ENCODE measurements around the gene BEND7. TPM values are rescaled to one million over a fixed set of nuclear protein-coding genes. Genes with fewer than 3 reads are reported as not detected.

BEND7 gene
- total RNA-seq, 2 donors from 2014 or later: 19.2 to 20.4 TPM

GRCh38 chr10:13402021-13402420 is 126.8 kb downstream of the BEND7 start:
- Histone ChIP-seq H3K9ac (ENCODE audit: low read depth in 2 of 2, low read length in 2 of 2) (no peak overlapping the region), H3K9me3 (no peaks in the 10 kb centered on the region), H3K27me3 (no peaks in the 10 kb centered on the region), H3K4me3 (no peak overlapping the region), H3K27ac (no peak overlapping the region), H3K4me1 (no peaks in the 10 kb centered on the region), H3K36me3 (no peaks in the 10 kb centered on the region)
- no peak for DNase-seq
- intact Hi-C loops (cut with DNase I): no loop called here
- no peak for TF ChIP-seq CTCF (IDR thresholded peaks at IDR 0.05)

- no peak overlapping the region for H3K9ac ChIP-seq (ENCODE audit: low read depth in 2 of 2, low read length in 2 of 2)
- no peak overlapping the region for H3K27ac ChIP-seq
- no peak overlapping the region for H3K4me3 ChIP-seq
- no peak for DNase-seq
- no peaks in the 10 kb centered on the region for H3K27me3 ChIP-seq
- intact Hi-C loops (cut with DNase I): no loop called here
- no peaks in the 10 kb centered on the region for H3K36me3 ChIP-seq
- no peak for TF ChIP-seq CTCF (IDR thresholded peaks at IDR 0.05)
- no peaks in the 10 kb centered on the region for H3K4me1 ChIP-seq
- H3K9me3 ChIP-seq: no peaks in the 10 kb centered on the region
Measured at GRCh38 chr10:13401142-13401541, 127.7 kb downstream of the BEND7 start.

- Histone ChIP-seq H3K9ac (ENCODE audit: low read depth in 2 of 2, low read length in 2 of 2) (no peak overlapping the region), H3K27me3 (no peaks in the 10 kb centered on the region), H3K4me1 (no peaks in the 10 kb centered on the region), H3K9me3 (no peaks in the 10 kb centered on the region), H3K36me3 (no peaks in the 10 kb centered on the region), H3K27ac (no peak overlapping the region), H3K4me3 (no peak overlapping the region)
- DNase-seq: no peak
- TF ChIP-seq CTCF (IDR thresholded peaks at IDR 0.05): no peak
- intact Hi-C loops (cut with DNase I): no loop called here
Measured at GRCh38 chr10:13400196-13400965, 128.4 kb downstream of the BEND7 start.

- no peak for DNase-seq
- intact Hi-C loops (cut with DNase I): no loop called here
- no peak overlapping the region for H3K9ac ChIP-seq (ENCODE audit: low read depth in 2 of 2, low read length in 2 of 2)
- H3K4me3 ChIP-seq: no peak overlapping the region
- no peaks in the 10 kb centered on the region for H3K36me3 ChIP-seq
- no peaks in the 10 kb centered on the region for H3K27me3 ChIP-seq
- H3K27ac ChIP-seq: no peak overlapping the region
- no peak for TF ChIP-seq CTCF (IDR thresholded peaks at IDR 0.05)
- H3K9me3 ChIP-seq: no peaks in the 10 kb centered on the region
- no peaks in the 10 kb centered on the region for H3K4me1 ChIP-seq
Measured at GRCh38 chr10:13399752-13400151, 129.1 kb downstream of the BEND7 start.

GRCh38 chr10:13399236-13399635 is 129.6 kb downstream of the BEND7 start:
- no peaks in the 10 kb centered on the region for H3K4me1 ChIP-seq
- no peak for DNase-seq
- H3K9me3 ChIP-seq: no peaks in the 10 kb centered on the region
- intact Hi-C loops (cut with DNase I): no loop called here
- H3K9ac ChIP-seq (ENCODE audit: low read depth in 2 of 2, low read length in 2 of 2): no peak overlapping the region
- H3K4me3 ChIP-seq: no peak overlapping the region
- H3K27me3 ChIP-seq: no peaks in the 10 kb centered on the region
- no peak overlapping the region for H3K27ac ChIP-seq
- H3K36me3 ChIP-seq: no peaks in the 10 kb centered on the region
- TF ChIP-seq CTCF (IDR thresholded peaks at IDR 0.05): no peak
